Measurements from ENCODE around the gene ARPC2.

DNA sequence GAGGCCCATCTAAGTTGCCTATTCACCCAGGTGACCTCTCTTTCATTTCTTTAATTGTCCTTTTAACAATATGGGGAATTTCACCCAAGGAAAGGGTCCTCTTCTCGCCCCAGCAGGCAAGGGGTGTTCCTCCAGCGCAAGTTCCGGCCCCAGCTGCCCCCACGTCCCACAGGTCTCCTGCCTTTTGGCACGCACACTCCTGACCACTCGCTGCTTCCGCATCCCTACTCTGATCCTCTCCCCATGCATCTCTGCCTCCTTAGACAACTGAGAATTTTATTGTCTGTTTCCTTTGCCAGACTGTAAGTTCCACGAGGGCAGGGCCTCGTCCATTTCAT, 684 bp upstream of the ARPC2 start:
- TF ChIP-seq POLR2A (IDR thresholded peaks at IDR 0.05), result no peak
- TF ChIP-seq, protein P1, sequence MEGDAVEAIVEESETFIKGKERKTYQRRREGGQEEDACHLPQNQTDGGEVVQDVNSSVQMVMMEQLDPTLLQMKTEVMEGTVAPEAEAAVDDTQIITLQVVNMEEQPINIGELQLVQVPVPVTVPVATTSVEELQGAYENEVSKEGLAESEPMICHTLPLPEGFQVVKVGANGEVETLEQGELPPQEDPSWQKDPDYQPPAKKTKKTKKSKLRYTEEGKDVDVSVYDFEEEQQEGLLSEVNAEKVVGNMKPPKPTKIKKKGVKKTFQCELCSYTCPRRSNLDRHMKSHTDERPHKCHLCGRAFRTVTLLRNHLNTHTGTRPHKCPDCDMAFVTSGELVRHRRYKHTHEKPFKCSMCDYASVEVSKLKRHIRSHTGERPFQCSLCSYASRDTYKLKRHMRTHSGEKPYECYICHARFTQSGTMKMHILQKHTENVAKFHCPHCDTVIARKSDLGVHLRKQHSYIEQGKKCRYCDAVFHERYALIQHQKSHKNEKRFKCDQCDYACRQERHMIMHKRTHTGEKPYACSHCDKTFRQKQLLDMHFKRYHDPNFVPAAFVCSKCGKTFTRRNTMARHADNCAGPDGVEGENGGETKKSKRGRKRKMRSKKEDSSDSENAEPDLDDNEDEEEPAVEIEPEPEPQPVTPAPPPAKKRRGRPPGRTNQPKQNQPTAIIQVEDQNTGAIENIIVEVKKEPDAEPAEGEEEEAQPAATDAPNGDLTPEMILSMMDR (IDR thresholded peaks at IDR 0.05), result no peak
